Neural cell (in vitro differentiated cells): ENCODE measurements around the gene CDC42EP5.

Experiments used
- EP300 ChIP-seq: fragments of 450-650 bp; conservative IDR thresholded peaks from 2 replicates; pipeline ENCODE4 v1.6.1; 2014; ENCODE audit warnings: antibody characterized with exemption, mild to moderate bottlenecking, moderate library complexity; ENCODE audit not compliant: poor library complexity, severe bottlenecking
- EZH2 ChIP-seq: fragments of 200-600, 300-800 bp; shearing (Covaris generic), sonication (generic); IDR thresholded peaks from 2 replicates; pipeline ENCODE4 v1.6.1; 2014; ENCODE audit warnings: antibody characterized with exemption, low read length, borderline replicate concordance, mild to moderate bottlenecking; ENCODE audit not compliant: insufficient read depth, poor library complexity, severe bottlenecking
- MXI1 ChIP-seq: fragments of 450-650 bp; conservative IDR thresholded peaks from 2 replicates; pipeline ENCODE4 v1.6.1; 2014; ENCODE audit warnings: antibody characterized with exemption, mild to moderate bottlenecking; ENCODE audit not compliant: poor library complexity, severe bottlenecking
- POLR2AphosphoS5 ChIP-seq: IDR thresholded peaks from 2 replicates; pipeline ENCODE4 v1.6.1; 2012
- RAD21 ChIP-seq: fragments of 450-650 bp; conservative IDR thresholded peaks from 2 replicates; pipeline ENCODE4 v1.6.1; 2014; ENCODE audit warnings: antibody characterized with exemption, mild to moderate bottlenecking, moderate library complexity
- SMC3 ChIP-seq: fragments of 450-650 bp; conservative IDR thresholded peaks from 2 replicates; pipeline ENCODE4 v1.6.1; 2014; ENCODE audit warnings: antibody characterized with exemption, mild to moderate bottlenecking, moderate library complexity; ENCODE audit not compliant: poor library complexity
- TAF1 ChIP-seq: IDR thresholded peaks from 2 replicates; pipeline ENCODE4 v1.6.1; 2012; ENCODE audit warnings: low read depth
- TF ChIP-seq, protein P1 (sequence below): fragments of 450-650 bp; IDR thresholded peaks from 2 replicates; pipeline ENCODE4 v1.5.1; 2014; ENCODE audit warnings: antibody characterized with exemption, mild to moderate bottlenecking, moderate library complexity; ENCODE audit not compliant: poor library complexity, severe bottlenecking
- TF ChIP-seq, protein P2 (sequence below): IDR thresholded peaks from 2 replicates; pipeline ENCODE4 v1.6.1; 2012; ENCODE audit warnings: borderline replicate concordance

DNA sequence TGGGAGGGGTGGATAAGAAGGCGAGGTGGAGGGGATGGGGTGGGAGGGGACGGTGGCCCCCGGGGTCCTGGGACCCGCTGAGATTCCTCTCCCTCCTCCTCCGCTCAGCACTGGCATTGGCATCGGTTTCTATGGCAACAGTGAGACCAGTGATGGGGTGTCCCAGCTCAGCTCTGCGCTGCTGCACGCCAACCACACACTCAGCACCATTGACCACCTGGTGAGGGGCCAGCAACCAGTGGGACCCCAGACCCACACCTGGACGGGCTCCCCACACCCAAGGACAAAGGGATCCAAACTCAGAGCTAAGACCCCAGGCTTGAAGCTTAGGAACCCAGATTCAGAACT is 52.0 kb downstream of the CDC42EP5 start:
- TF ChIP-seq, protein P1, sequence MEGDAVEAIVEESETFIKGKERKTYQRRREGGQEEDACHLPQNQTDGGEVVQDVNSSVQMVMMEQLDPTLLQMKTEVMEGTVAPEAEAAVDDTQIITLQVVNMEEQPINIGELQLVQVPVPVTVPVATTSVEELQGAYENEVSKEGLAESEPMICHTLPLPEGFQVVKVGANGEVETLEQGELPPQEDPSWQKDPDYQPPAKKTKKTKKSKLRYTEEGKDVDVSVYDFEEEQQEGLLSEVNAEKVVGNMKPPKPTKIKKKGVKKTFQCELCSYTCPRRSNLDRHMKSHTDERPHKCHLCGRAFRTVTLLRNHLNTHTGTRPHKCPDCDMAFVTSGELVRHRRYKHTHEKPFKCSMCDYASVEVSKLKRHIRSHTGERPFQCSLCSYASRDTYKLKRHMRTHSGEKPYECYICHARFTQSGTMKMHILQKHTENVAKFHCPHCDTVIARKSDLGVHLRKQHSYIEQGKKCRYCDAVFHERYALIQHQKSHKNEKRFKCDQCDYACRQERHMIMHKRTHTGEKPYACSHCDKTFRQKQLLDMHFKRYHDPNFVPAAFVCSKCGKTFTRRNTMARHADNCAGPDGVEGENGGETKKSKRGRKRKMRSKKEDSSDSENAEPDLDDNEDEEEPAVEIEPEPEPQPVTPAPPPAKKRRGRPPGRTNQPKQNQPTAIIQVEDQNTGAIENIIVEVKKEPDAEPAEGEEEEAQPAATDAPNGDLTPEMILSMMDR, result no peak
- TF ChIP-seq EP300, result no peak
- TF ChIP-seq EZH2, result no peak
- no peak for TF ChIP-seq POLR2AphosphoS5
- TF ChIP-seq RAD21, result no peak
- TF ChIP-seq SMC3, result no peak
- no peak for TF ChIP-seq MXI1
- TF ChIP-seq, protein P2, sequence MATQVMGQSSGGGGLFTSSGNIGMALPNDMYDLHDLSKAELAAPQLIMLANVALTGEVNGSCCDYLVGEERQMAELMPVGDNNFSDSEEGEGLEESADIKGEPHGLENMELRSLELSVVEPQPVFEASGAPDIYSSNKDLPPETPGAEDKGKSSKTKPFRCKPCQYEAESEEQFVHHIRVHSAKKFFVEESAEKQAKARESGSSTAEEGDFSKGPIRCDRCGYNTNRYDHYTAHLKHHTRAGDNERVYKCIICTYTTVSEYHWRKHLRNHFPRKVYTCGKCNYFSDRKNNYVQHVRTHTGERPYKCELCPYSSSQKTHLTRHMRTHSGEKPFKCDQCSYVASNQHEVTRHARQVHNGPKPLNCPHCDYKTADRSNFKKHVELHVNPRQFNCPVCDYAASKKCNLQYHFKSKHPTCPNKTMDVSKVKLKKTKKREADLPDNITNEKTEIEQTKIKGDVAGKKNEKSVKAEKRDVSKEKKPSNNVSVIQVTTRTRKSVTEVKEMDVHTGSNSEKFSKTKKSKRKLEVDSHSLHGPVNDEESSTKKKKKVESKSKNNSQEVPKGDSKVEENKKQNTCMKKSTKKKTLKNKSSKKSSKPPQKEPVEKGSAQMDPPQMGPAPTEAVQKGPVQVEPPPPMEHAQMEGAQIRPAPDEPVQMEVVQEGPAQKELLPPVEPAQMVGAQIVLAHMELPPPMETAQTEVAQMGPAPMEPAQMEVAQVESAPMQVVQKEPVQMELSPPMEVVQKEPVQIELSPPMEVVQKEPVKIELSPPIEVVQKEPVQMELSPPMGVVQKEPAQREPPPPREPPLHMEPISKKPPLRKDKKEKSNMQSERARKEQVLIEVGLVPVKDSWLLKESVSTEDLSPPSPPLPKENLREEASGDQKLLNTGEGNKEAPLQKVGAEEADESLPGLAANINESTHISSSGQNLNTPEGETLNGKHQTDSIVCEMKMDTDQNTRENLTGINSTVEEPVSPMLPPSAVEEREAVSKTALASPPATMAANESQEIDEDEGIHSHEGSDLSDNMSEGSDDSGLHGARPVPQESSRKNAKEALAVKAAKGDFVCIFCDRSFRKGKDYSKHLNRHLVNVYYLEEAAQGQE, result no peak
- no peak for TF ChIP-seq TAF1
